Measurements from ENCODE around the gene PSMD13.
A peak's percentile ranks its signal among the peaks of the same experiment; 100 is the strongest.

The PSMD13 gene

GRCh38 chr11:289398-289711 is 52.6 kb downstream of the PSMD13 start:
- DNase-seq (ENCODE audit: low spot score) = no peak
- Histone ChIP-seq H2BK15ac (ENCODE audit: low read length) (peak overlapping the region; percentile 92), H3K14ac (ENCODE audit: low read length) (no peak overlapping the region), H3K18ac (ENCODE audit: low read length) (peak overlapping the region; percentile 93), H3K4me1 (ENCODE audit: control insufficient read depth in 2 of 2, insufficient read depth in 1 of 2, low read depth in 1 of 2, low read length in 2 of 2) (peaks cover 15 to 18% of the 10 kb centered on the region in 2 donors), H2BK12ac (ENCODE audit: low read length) (no peak overlapping the region), H2AK5ac (ENCODE audit: low read depth, low read length) (peak overlapping the region; percentile 99), H3K9me3 (replicated peaks in 1 of 2; ENCODE audit: control insufficient read depth in 2 of 2, insufficient read depth in 1 of 2, low read depth in 1 of 2, low read length in 2 of 2) (no peaks in the 10 kb centered on the region), H3K27ac (replicated peaks; ENCODE audit: low read length) (no peak overlapping the region), H3K9ac (ENCODE audit: low read depth, low read length, poor library complexity) (no peak overlapping the region), H3K23ac (ENCODE audit: low read depth, low read length, poor library complexity) (no peak overlapping the region), H3K79me1 (ENCODE audit: low read depth, low read length) (peaks cover 7% of the 10 kb centered on the region), H2BK5ac (ENCODE audit: low read length) (peak overlapping the region; percentile 42), H4K8ac (ENCODE audit: low read depth, low read length) (no peak overlapping the region), H4K91ac (ENCODE audit: low read depth, low read length, poor library complexity) (no peak overlapping the region), H3K36me3 (replicated peaks in 1 of 2; ENCODE audit: control insufficient read depth in 2 of 2, insufficient read depth in 2 of 2, low read length in 2 of 2) (peaks cover 19 to 27% of the 10 kb centered on the region in 2 donors), H2BK120ac (ENCODE audit: low read depth, low read length) (peak overlapping the region; percentile 67), H3K4me3 (ENCODE audit: low read length in 2 of 2) (peak overlapping the region; percentile 44 to 53), H3K4ac (ENCODE audit: low read length) (no peak overlapping the region), H3K27me3 (ENCODE audit: control insufficient read depth in 3 of 3, insufficient read depth in 3 of 3, low read depth in 1 of 3, low read length in 3 of 3) (peaks cover 0 to 14% (median 0%) of the 10 kb centered on the region in 3 experiments), H2AFZ (ENCODE audit: low read length) (no peak overlapping the region), H3K4me2 (ENCODE audit: insufficient read depth, low read length, poor library complexity, severe bottlenecking) (peak overlapping the region; percentile 60)
- WGBS, 2 donors (ENCODE audit: extremely low coverage in 2 of 2, insufficient read length in 2 of 2, insufficient replicate concordance in 1 of 2) = no CpG with 5 or more reads among the region's 14 CpGs

- Histone ChIP-seq H3K9ac (ENCODE audit: low read depth, low read length, poor library complexity) (peak overlapping the region; percentile 72), H3K18ac (ENCODE audit: low read length) (peak overlapping the region; percentile 93), H2BK12ac (ENCODE audit: low read length) (peak overlapping the region; percentile 95), H2AFZ (ENCODE audit: low read length) (no peak overlapping the region), H3K36me3 (replicated peaks in 1 of 2; ENCODE audit: control insufficient read depth in 2 of 2, insufficient read depth in 2 of 2, low read length in 2 of 2) (peaks cover 23 to 30% of the 10 kb centered on the region in 2 donors), H3K9me3 (replicated peaks in 1 of 2; ENCODE audit: control insufficient read depth in 2 of 2, insufficient read depth in 1 of 2, low read depth in 1 of 2, low read length in 2 of 2) (no peaks in the 10 kb centered on the region), H2BK5ac (ENCODE audit: low read length) (peak overlapping the region; percentile 42), H3K23ac (ENCODE audit: low read depth, low read length, poor library complexity) (peak overlapping the region; percentile 96), H3K27me3 (ENCODE audit: control insufficient read depth in 3 of 3, insufficient read depth in 3 of 3, low read depth in 1 of 3, low read length in 3 of 3) (peaks cover 0 to 14% (median 0%) of the 10 kb centered on the region in 3 experiments), H3K4me3 (ENCODE audit: low read length in 2 of 2) (peak overlapping the region; percentile 2 to 44), H2AK5ac (ENCODE audit: low read depth, low read length) (peak overlapping the region; percentile 99), H4K91ac (ENCODE audit: low read depth, low read length, poor library complexity) (no peak overlapping the region), H3K27ac (replicated peaks; ENCODE audit: low read length) (no peak overlapping the region), H2BK120ac (ENCODE audit: low read depth, low read length) (peak overlapping the region; percentile 67), H3K4me2 (ENCODE audit: insufficient read depth, low read length, poor library complexity, severe bottlenecking) (peak overlapping the region; percentile 60), H3K79me1 (ENCODE audit: low read depth, low read length) (peaks cover 7% of the 10 kb centered on the region), H3K14ac (ENCODE audit: low read length) (peak overlapping the region; percentile 94), H3K4me1 (ENCODE audit: control insufficient read depth in 2 of 2, insufficient read depth in 1 of 2, low read depth in 1 of 2, low read length in 2 of 2) (peaks cover 15 to 16% of the 10 kb centered on the region in 2 donors), H3K4ac (ENCODE audit: low read length) (peak overlapping the region; percentile 98), H2BK15ac (ENCODE audit: low read length) (peak overlapping the region; percentile 92), H4K8ac (ENCODE audit: low read depth, low read length) (no peak overlapping the region)
- no CpG with 5 or more reads among the region's 48 CpGs for WGBS, 2 donors (ENCODE audit: extremely low coverage in 2 of 2, insufficient read length in 2 of 2, insufficient replicate concordance in 1 of 2)
- DNase-seq (ENCODE audit: low spot score) = no peak
These were observed 53.2 kb downstream of the PSMD13 start for GRCh38 chr11:289712-290620.

DNA sequence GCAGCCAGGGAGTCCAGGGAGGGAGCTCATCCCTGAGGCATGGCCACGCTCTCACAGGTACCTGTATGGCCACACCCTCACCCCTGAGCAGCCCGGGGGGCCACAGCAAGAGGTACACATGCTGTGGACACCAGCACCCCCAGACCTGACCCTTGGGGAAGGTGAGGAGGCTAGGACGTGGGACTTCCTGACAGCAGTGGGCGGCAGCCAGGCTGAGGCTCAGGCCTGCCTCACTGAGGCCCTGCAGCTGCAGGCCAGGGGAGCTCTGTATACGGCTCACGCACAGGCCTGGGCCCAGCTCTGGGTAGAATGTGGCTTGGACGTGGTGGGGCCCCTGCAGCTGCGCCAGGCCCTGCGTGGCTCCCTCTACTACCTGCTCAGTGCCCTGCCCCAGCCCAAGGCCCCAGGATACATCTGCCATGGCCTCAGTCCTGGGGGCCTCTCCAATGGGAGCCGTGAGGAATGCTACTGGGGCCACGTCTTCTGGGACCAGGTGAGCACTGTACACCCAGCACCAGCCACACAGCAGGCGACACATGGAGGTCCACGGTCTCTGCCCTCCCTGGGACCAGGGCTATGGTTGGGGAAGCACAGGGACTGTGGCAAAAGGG is 54.0 kb downstream of the PSMD13 start:
- DNase-seq (ENCODE audit: low spot score) = no peak
- Histone ChIP-seq H3K4me3 (ENCODE audit: low read length in 2 of 2) (no peak overlapping the region), H2AFZ (ENCODE audit: low read length) (no peak overlapping the region), H2BK120ac (ENCODE audit: low read depth, low read length) (no peak overlapping the region), H2AK5ac (ENCODE audit: low read depth, low read length) (peak overlapping the region; percentile 99), H3K23ac (ENCODE audit: low read depth, low read length, poor library complexity) (peak overlapping the region; percentile 93), H3K9me3 (replicated peaks in 1 of 2; ENCODE audit: control insufficient read depth in 2 of 2, insufficient read depth in 1 of 2, low read depth in 1 of 2, low read length in 2 of 2) (no peaks in the 10 kb centered on the region), H4K8ac (ENCODE audit: low read depth, low read length) (no peak overlapping the region), H3K4me2 (ENCODE audit: insufficient read depth, low read length, poor library complexity, severe bottlenecking) (no peak overlapping the region), H3K36me3 (replicated peaks in 1 of 2; ENCODE audit: control insufficient read depth in 2 of 2, insufficient read depth in 2 of 2, low read length in 2 of 2) (peaks cover 23 to 31% of the 10 kb centered on the region in 2 donors), H2BK5ac (ENCODE audit: low read length) (peak overlapping the region; percentile 19), H3K14ac (ENCODE audit: low read length) (no peak overlapping the region), H3K4ac (ENCODE audit: low read length) (no peak overlapping the region), H2BK15ac (ENCODE audit: low read length) (peak overlapping the region; percentile 58), H3K18ac (ENCODE audit: low read length) (no peak overlapping the region), H3K79me1 (ENCODE audit: low read depth, low read length) (peaks cover 7% of the 10 kb centered on the region), H3K27ac (replicated peaks; ENCODE audit: low read length) (no peak overlapping the region), H2BK12ac (ENCODE audit: low read length) (peak overlapping the region; percentile 94), H4K91ac (ENCODE audit: low read depth, low read length, poor library complexity) (peak overlapping the region; percentile 72), H3K4me1 (ENCODE audit: control insufficient read depth in 2 of 2, insufficient read depth in 1 of 2, low read depth in 1 of 2, low read length in 2 of 2) (peaks cover 14 to 15% of the 10 kb centered on the region in 2 donors), H3K9ac (ENCODE audit: low read depth, low read length, poor library complexity) (peak overlapping the region; percentile 72), H3K27me3 (ENCODE audit: control insufficient read depth in 3 of 3, insufficient read depth in 3 of 3, low read depth in 1 of 3, low read length in 3 of 3) (peaks cover 0 to 14% (median 0%) of the 10 kb centered on the region in 3 experiments)
- no CpG with 5 or more reads among the region's 13 CpGs for WGBS, 2 donors (ENCODE audit: extremely low coverage in 2 of 2, insufficient read length in 2 of 2, insufficient replicate concordance in 1 of 2)
